ENCODE results near the gene NOL9. TPM values are rescaled to one million over a fixed set of nuclear protein-coding genes. Genes with fewer than 3 reads are reported as not detected.

Gene NOL9
- total RNA-seq, 4 donors from 2014 or later: 17.9 to 30.9 (median 26.0) TPM

- H3K36me3 ChIP-seq: no peaks in the 10 kb centered on the region
- peaks cover 0 to 59% (median 13%) of the 10 kb centered on the region in 4 donors for H3K4me1 ChIP-seq
- peak overlapping the region in 2 of 4 donors; percentile 67 to 89 for H3K27ac ChIP-seq
- H3K4me3 ChIP-seq: no peak overlapping the region
- H3K9me3 ChIP-seq: no peaks in the 10 kb centered on the region
- TF ChIP-seq POLR2A (IDR thresholded peaks at IDR 0.05): no peak
- TF ChIP-seq, protein P1, sequence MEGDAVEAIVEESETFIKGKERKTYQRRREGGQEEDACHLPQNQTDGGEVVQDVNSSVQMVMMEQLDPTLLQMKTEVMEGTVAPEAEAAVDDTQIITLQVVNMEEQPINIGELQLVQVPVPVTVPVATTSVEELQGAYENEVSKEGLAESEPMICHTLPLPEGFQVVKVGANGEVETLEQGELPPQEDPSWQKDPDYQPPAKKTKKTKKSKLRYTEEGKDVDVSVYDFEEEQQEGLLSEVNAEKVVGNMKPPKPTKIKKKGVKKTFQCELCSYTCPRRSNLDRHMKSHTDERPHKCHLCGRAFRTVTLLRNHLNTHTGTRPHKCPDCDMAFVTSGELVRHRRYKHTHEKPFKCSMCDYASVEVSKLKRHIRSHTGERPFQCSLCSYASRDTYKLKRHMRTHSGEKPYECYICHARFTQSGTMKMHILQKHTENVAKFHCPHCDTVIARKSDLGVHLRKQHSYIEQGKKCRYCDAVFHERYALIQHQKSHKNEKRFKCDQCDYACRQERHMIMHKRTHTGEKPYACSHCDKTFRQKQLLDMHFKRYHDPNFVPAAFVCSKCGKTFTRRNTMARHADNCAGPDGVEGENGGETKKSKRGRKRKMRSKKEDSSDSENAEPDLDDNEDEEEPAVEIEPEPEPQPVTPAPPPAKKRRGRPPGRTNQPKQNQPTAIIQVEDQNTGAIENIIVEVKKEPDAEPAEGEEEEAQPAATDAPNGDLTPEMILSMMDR (IDR thresholded peaks at IDR 0.05): no peak
- TF ChIP-seq EP300 (IDR thresholded peaks at IDR 0.05): no peak
- DNase-seq (ENCODE audit: low spot score in 2 of 2): no peak
- H3K27me3 ChIP-seq: peaks cover 0 to 4% of the 10 kb centered on the region in 2 donors
- WGBS, 2 donors: 56 to 75% methylated on average over 6 of the region's 6 CpGs
These were observed 43.3 kb downstream of the NOL9 start for GRCh38 chr1:6511056-6511455.

DNA sequence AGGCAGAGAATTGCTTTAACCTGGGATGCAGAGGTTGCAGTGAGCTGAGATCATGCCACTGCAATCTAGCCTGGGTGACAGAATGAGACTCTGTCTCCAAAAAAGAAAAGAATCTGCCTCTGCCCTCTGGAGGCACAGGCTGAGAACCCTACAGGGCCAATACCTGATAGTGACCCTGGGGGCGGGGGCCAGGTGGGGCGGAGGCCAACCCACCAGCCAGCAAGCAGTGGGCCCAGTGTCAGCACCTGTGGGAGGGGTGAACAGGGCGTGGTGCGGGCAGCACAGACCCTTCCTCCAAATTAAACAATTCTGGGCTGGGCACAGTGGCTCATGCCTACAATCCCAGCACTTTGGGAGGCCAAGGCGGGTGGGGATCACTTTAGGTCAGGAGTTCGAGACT is 43.8 kb downstream of the NOL9 start:
- no peak for DNase-seq (ENCODE audit: low spot score in 2 of 2)
- peak overlapping the region in 2 of 4 donors; percentile 67 to 89 for H3K27ac ChIP-seq
- H3K27me3 ChIP-seq: peaks cover 0 to 4% of the 10 kb centered on the region in 2 donors
- no peaks in the 10 kb centered on the region for H3K9me3 ChIP-seq
- H3K4me1 ChIP-seq: peaks cover 0 to 61% (median 13%) of the 10 kb centered on the region in 4 donors
- WGBS, 2 donors: 81% methylated on average over 6 of the region's 6 CpGs
- no peak for TF ChIP-seq POLR2A (IDR thresholded peaks at IDR 0.05)
- TF ChIP-seq, protein P1 (IDR thresholded peaks at IDR 0.05): no peak
- TF ChIP-seq EP300 (IDR thresholded peaks at IDR 0.05): no peak
- no peak overlapping the region for H3K4me3 ChIP-seq
- H3K36me3 ChIP-seq: no peaks in the 10 kb centered on the region

DNA sequence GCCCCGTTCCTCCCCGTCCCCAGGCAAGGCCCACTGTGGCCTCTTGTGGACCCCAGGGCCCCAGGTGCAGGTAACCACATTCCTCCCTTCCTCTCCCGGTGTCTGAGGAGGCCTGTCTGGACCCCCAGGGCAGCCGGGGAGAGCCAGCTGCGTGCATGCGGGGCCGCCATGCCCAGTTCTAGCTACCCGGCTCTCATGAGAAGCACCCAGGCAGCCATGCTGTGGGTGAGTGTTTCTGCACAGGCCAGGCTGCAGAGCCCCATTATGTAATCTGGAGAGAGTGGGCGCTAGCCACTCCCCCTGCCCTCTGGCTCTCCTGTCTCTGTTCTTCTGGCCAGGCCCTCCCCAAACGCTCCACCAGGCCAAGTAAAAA is 44.4 kb downstream of the NOL9 start:
- Histone ChIP-seq H3K4me1 (peaks cover 0 to 63% (median 13%) of the 10 kb centered on the region in 4 donors), H3K27me3 (peaks cover 0 to 4% of the 10 kb centered on the region in 2 donors), H3K36me3 (no peaks in the 10 kb centered on the region), H3K4me3 (no peak overlapping the region), H3K27ac (peak overlapping the region in 3 of 4 donors; percentile 1 to 92 (median 89)), H3K9me3 (no peaks in the 10 kb centered on the region)
- DNase-seq (ENCODE audit: low spot score in 2 of 2): no peak
- 45 to 55% methylated on average over 8 to 10 of the region's 10 CpGs for WGBS, 2 donors
- peak in 1 of 2 donors; percentile 50 for TF ChIP-seq EP300 (IDR thresholded peaks at IDR 0.05)
- TF ChIP-seq, protein P1 (IDR thresholded peaks at IDR 0.05): no peak
- peak in 1 of 2 donors; percentile 16 for TF ChIP-seq POLR2A (IDR thresholded peaks at IDR 0.05)

- TF ChIP-seq EP300 (IDR thresholded peaks at IDR 0.05): no peak
- TF ChIP-seq, protein P1 (IDR thresholded peaks at IDR 0.05): no peak
- TF ChIP-seq POLR2A (IDR thresholded peaks at IDR 0.05): no peak
- Histone ChIP-seq H3K36me3 (no peaks in the 10 kb centered on the region), H3K4me1 (peaks cover 0 to 67% (median 13%) of the 10 kb centered on the region in 4 donors), H3K4me3 (no peak overlapping the region), H3K27ac (peak overlapping the region in 3 of 4 donors; percentile 1 to 92 (median 89)), H3K27me3 (peaks cover 0 to 4% of the 10 kb centered on the region in 2 donors), H3K9me3 (no peaks in the 10 kb centered on the region)
- DNase-seq (ENCODE audit: low spot score in 2 of 2): no peak
- 54 to 60% methylated on average over 17 to 19 of the region's 20 CpGs for WGBS, 2 donors
These were observed 44.9 kb downstream of the NOL9 start for GRCh38 chr1:6509220-6509918.

DNA sequence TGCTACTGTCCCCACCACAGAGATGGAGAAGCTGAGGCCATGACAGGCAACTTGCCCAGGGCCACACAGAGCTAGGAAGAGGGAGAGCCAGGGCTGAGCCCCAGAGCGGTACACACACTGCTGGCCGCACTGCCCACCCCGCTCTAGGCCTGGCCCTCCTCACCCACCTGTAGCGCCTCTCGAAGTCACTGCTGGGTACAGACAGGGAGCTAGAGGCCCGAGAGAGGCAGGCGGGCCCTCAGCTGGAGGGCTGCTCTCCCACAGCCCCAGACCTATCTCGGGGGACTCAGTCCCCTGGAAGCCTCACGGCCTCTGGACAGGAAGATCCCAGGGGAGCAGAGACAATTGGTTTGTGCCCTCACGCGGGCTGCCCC is 45.5 kb downstream of the NOL9 start:
- no peak overlapping the region for H3K4me3 ChIP-seq
- peak overlapping the region in 2 of 4 donors; percentile 89 to 92 for H3K27ac ChIP-seq
- WGBS, 2 donors: 87 to 94% methylated on average over 5 to 9 of the region's 11 CpGs
- no peaks in the 10 kb centered on the region for H3K9me3 ChIP-seq
- peaks cover 0 to 72% (median 13%) of the 10 kb centered on the region in 4 donors for H3K4me1 ChIP-seq
- H3K36me3 ChIP-seq: no peaks in the 10 kb centered on the region
- no peak for DNase-seq (ENCODE audit: low spot score in 2 of 2)
- H3K27me3 ChIP-seq: peaks cover 0 to 4% of the 10 kb centered on the region in 2 donors
- TF ChIP-seq, protein P1 (IDR thresholded peaks at IDR 0.05): no peak
- TF ChIP-seq EP300 (IDR thresholded peaks at IDR 0.05): no peak
- no peak for TF ChIP-seq POLR2A (IDR thresholded peaks at IDR 0.05)

Measured in tibial nerve (tissue), 4 donors.